A549 (cell line): Measurements from ENCODE around the gene HTRA3. TPM values are rescaled to one million over a fixed set of nuclear protein-coding genes. Genes with fewer than 3 reads are reported as not detected.

Experiments
- ATAC-seq, 2 experiments: fragments of 200-7000 bp in 1 of 2; fragments of >200 bp in 1 of 2; cut with Nextera tagmentation in 1 of 2; cut with Tn5 transposase in 1 of 2; 3 replicates each; pipeline versions ENCODE4 v1.8.0 to v1.9.1; 2018 to 2020; ENCODE audit warnings: mild to moderate bottlenecking in 1 of 2, moderate library complexity in 1 of 2
- CTCF ChIA-PET: fragments of 300-600 bp; sonication (Branson Sonifier 250); formaldehyde crosslinking; extraction: SDS; loops from one replicate; lab custom pipeline; 2021; ENCODE audit warnings: antibody characterized with exemption, inconsistent platforms; lab: Yijun Ruan, JAX
- POLR2A ChIA-PET: fragments of 350-600 bp; formaldehyde crosslinking; extraction: SDS; loops from one replicate; lab custom pipeline; 2021; ENCODE audit warnings: antibody characterized with exemption, inconsistent platforms; lab: Yijun Ruan, JAX
- DNase-seq, 2 experiments: peaks; one replicate each; pipeline versions ENCODE4 v3.0.0 to v3.0.0-alpha.2; 2011 to 2016; ENCODE audit warnings: low read depth in 1 of 2, low spot score in 1 of 2
- FAIRE-seq: peaks from 2 replicates; lab custom pipeline; 2011; peaks lifted over from hg19 to GRCh38; lab: Jason Lieb, UNC
- H3K27ac ChIP-seq, 2 experiments: fragments of >200 bp; sonication (Bioruptor Twin); formaldehyde crosslinking; 3 replicates each; pipeline ENCODE4 v1.5.1; 2016 to 2017
- H3K4me1 ChIP-seq: fragments of >200 bp; sonication (Bioruptor Twin); formaldehyde crosslinking; 3 replicates; pipeline ENCODE4 v1.6.1; 2016
- H3K4me2 ChIP-seq: fragments of >200 bp; sonication (Bioruptor Twin); formaldehyde crosslinking; 3 replicates; pipeline ENCODE4 v1.6.1; 2016
- H3K4me3 ChIP-seq: fragments of >200 bp; sonication (Bioruptor Twin); formaldehyde crosslinking; 3 replicates; pipeline ENCODE4 v1.5.1; 2016
- H3K9me3 ChIP-seq: fragments of >200 bp; sonication (Bioruptor Twin); formaldehyde crosslinking; 3 replicates; pipeline ENCODE4 v1.6.1; 2016
- BCL3 ChIP-seq: fragments of >200 bp; sonication (Bioruptor Twin); formaldehyde crosslinking; IDR thresholded peaks from 3 replicates; pipeline ENCODE4 v1.6.1; 2016
- CBX2 ChIP-seq: fragments of 200-600 bp; sonication (generic); IDR thresholded peaks from 2 replicates; pipeline ENCODE4 v1.6.1; 2016; ENCODE audit warnings: low read depth, mild to moderate bottlenecking, borderline replicate concordance
- CTCF ChIP-seq: fragments of >200 bp; sonication (Bioruptor Twin); formaldehyde crosslinking; IDR thresholded peaks from 3 replicates; pipeline ENCODE4 v1.5.1; 2016
- E2F6 ChIP-seq: IDR thresholded peaks from 2 replicates; pipeline ENCODE4 v1.6.1; 2012; ENCODE audit warnings: low read depth, borderline replicate concordance
- EHF ChIP-seq: fragments of 250-450 bp; sonication (Bioruptor Pico); IDR thresholded peaks from 2 replicates; pipeline ENCODE4 v1.5.0; 2020; ENCODE audit warnings: mild to moderate bottlenecking
- FOSB ChIP-seq: fragments of 250-450 bp; sonication (Bioruptor Pico); IDR thresholded peaks from 2 replicates; pipeline ENCODE4 v1.5.0; 2020; ENCODE audit warnings: mild to moderate bottlenecking, moderate library complexity
- FOSL2 ChIP-seq, 2 experiments: fragments of 450-650 bp in 1 of 2; fragments of >200 bp in 1 of 2; sonication (Bioruptor Twin) in 1 of 2; formaldehyde crosslinking; IDR thresholded peaks; 2 replicates each; pipeline versions ENCODE4 v1.5.0 to v1.6.1; 2016 to 2020; ENCODE audit warnings: mild to moderate bottlenecking in 1 of 2, moderate library complexity in 1 of 2
- GATA3 ChIP-seq: IDR thresholded peaks from 2 replicates; pipeline ENCODE4 v1.6.1; 2012; ENCODE audit warnings: borderline replicate concordance
- HDAC2 ChIP-seq: fragments of 200-600 bp; sonication (generic); IDR thresholded peaks from 2 replicates; pipeline ENCODE4 v1.6.1; 2016
- HEYL ChIP-seq: fragments of 250-450 bp; sonication (Bioruptor Pico); IDR thresholded peaks from 2 replicates; pipeline ENCODE4 v1.8.0; 2021; ENCODE audit warnings: mild to moderate bottlenecking, moderate library complexity
- HOXA7 ChIP-seq: fragments of 250-450 bp; sonication (Bioruptor Pico); IDR thresholded peaks from 2 replicates; pipeline ENCODE4 v1.5.0; 2020; ENCODE audit warnings: mild to moderate bottlenecking, moderate library complexity
- HOXB13 ChIP-seq: fragments of 250-450 bp; sonication (Bioruptor Pico); IDR thresholded peaks from 2 replicates; pipeline ENCODE4 v1.5.0; 2020; ENCODE audit warnings: low read depth, mild to moderate bottlenecking, moderate library complexity
- JUN ChIP-seq, 2 experiments: fragments of >200 bp; sonication (Bioruptor Twin); formaldehyde crosslinking; IDR thresholded peaks; 2 replicates in 1 of 2; 3 replicates in 1 of 2; pipeline ENCODE4 v1.6.1; 2016 to 2017
- JUNB ChIP-seq: fragments of >200 bp; sonication (Bioruptor Twin); formaldehyde crosslinking; IDR thresholded peaks from 2 replicates; pipeline ENCODE4 v1.6.1; 2016
- MAFK ChIP-seq: fragments of 450-650 bp; IDR thresholded peaks from 2 replicates; pipeline ENCODE4 v1.6.1; 2014; ENCODE audit not compliant: partially characterized antibody
- MAX ChIP-seq: IDR thresholded peaks from 2 replicates; pipeline ENCODE4 v1.6.1; 2012
- MYC ChIP-seq: IDR thresholded peaks from 2 replicates; pipeline ENCODE4 v1.6.1; 2012; ENCODE audit warnings: mild to moderate bottlenecking, inconsistent platforms, low read length, improper control_type of control experiment, borderline replicate concordance
- NFE2L2 ChIP-seq: fragments of 150-350 bp; conservative IDR thresholded peaks from 2 replicates; pipeline ENCODE4 v1.6.1; 2014; ENCODE audit warnings: low read length
- PHF8 ChIP-seq: fragments of 200-600 bp; sonication (generic); IDR thresholded peaks from 2 replicates; pipeline ENCODE4 v1.6.1; 2016; ENCODE audit warnings: low read depth, mild to moderate bottlenecking, antibody characterized with exemption, moderate library complexity, borderline replicate concordance
- SMC3 ChIP-seq: fragments of >200 bp; sonication (Bioruptor Twin); formaldehyde crosslinking; IDR thresholded peaks from 3 replicates; pipeline ENCODE4 v1.6.1; 2018; ENCODE audit warnings: inconsistent platforms
- SREBF2 ChIP-seq: fragments of 450-650 bp; IDR thresholded peaks from 2 replicates; pipeline ENCODE4 v1.6.1; 2014; ENCODE audit warnings: mild to moderate bottlenecking, moderate library complexity
- TP53 ChIP-seq: fragments of 250-450 bp; sonication (Bioruptor Pico); IDR thresholded peaks from 2 replicates; pipeline ENCODE4 v1.5.0; 2021; ENCODE audit warnings: mild to moderate bottlenecking, moderate library complexity
- USF2 ChIP-seq: fragments of 450-650 bp; IDR thresholded peaks from 2 replicates; pipeline ENCODE4 v1.6.1; 2014; ENCODE audit warnings: antibody characterized with exemption
- ZSCAN20 ChIP-seq: fragments of 250-450 bp; sonication (Bioruptor Pico); IDR thresholded peaks from 2 replicates; pipeline ENCODE4 v1.8.0; 2022; ENCODE audit warnings: mild to moderate bottlenecking, moderate library complexity
- WGBS: methylation state at CpG from one replicate; pipeline ENCODE4 v1.1.6; 2017; ENCODE audit errors: missing lambda C conversion rate; 5-methylcytosine and 5-hydroxymethylcytosine counted together
- polyA plus RNA-seq, 4 experiments: library from polyadenylated mRNA; depleted of rRNA in 3 of 4; stranded (reverse); fragments of >200 nt; fragmentation: RNase III in 1 of 4; extraction: RNeasy Plus Mini Kit Qiagen cat#74134 plus additional on column Dnase treatment in 1 of 4; gene quantifications; 2 replicates in 3 of 4; 3 replicates in 1 of 4; pipeline ENCODE4 v1.2.3, GENCODE V29; 2011 to 2017

HTRA3 gene
- polyA plus RNA-seq, 2 of the 4 experiments (the other 2 are of a cell fraction) = 4.6 to 7.4 TPM

- DNase-seq = no peak
- no peak for FAIRE-seq
- no peak overlapping the region for H3K27ac ChIP-seq
- no peak overlapping the region for H3K4me2 ChIP-seq
- H3K4me3 ChIP-seq = no peak overlapping the region
- TF ChIP-seq HDAC2 (no peak), EHF (CRISPR knock-in tag) (no peak), USF2 (no peak), NFE2L2 (no peak)
- peaks cover 2% of the 10 kb centered on the region; the same call in 1 of the 3 replicates for H3K9me3 ChIP-seq
- peaks cover 17% of the 10 kb centered on the region for H3K4me1 ChIP-seq
- ChIA-PET POLR2A (no interaction called here), CTCF (interaction anchor here (0.7 to 1.3 kb wide), 2 partner anchors 9 to 29 kb away, joined by 3 to 4 read pairs; no protein-coding TSS in a partner anchor)
- ATAC-seq = no peak
These were observed 43.4 kb downstream of the HTRA3 start for GRCh38 chr4:8312976-8313375.

- H3K4me2 ChIP-seq = no peak overlapping the region
- peaks cover 2% of the 10 kb centered on the region; the same call in 1 of the 3 replicates for H3K9me3 ChIP-seq
- peaks cover 17% of the 10 kb centered on the region for H3K4me1 ChIP-seq
- DNase-seq (no peak), ATAC-seq (no peak), FAIRE-seq (no peak)
- TF ChIP-seq SMC3 = no peak
- no peak for TF ChIP-seq EHF (CRISPR knock-in tag)
- TF ChIP-seq SREBF2 = no peak
- no peak for TF ChIP-seq BCL3
- no peak for TF ChIP-seq JUNB
- no peak for TF ChIP-seq CBX2
- no peak for TF ChIP-seq NFE2L2
- no peak for TF ChIP-seq MAFK
- no peak for TF ChIP-seq HOXB13
- WGBS = 100% methylated on average over 2 of the region's 5 CpGs
- ChIA-PET CTCF (interaction anchor here (1.0 to 2.3 kb wide), 4 partner anchors 14 to 96 kb away, joined by 3 to 12 read pairs (median 4); no protein-coding TSS in a partner anchor), POLR2A (no interaction called here)
- H3K4me3 ChIP-seq = no peak overlapping the region
- peak overlapping the region; percentile 71 to 84; a peak in 4 of 6 replicates for H3K27ac ChIP-seq
These were observed 45.2 kb downstream of the HTRA3 start for GRCh38 chr4:8314691-8315255.

GRCh38 chr4:8315435-8316250 is 46.1 kb downstream of the HTRA3 start:
- DNase-seq = peak; percentile 60 to 64

More at GRCh38 chr4:8315435-8316250, 46.1 kb downstream of the HTRA3 start:
- peak overlapping the region; percentile 71 to 84 for H3K27ac ChIP-seq
- ATAC-seq = peak; percentile 94 to 96
- POLR2A ChIA-PET = no interaction called here
- H3K4me1 ChIP-seq = peaks cover 17% of the 10 kb centered on the region
- H3K4me3 ChIP-seq = no peak overlapping the region
- CTCF ChIA-PET = interaction anchor here (0.7 to 2.3 kb wide), 5 partner anchors 13 to 95 kb away, joined by 3 to 12 read pairs (median 5); no protein-coding TSS in a partner anchor
- FAIRE-seq = peak; percentile 49
- 39% methylated on average over 15 of the region's 21 CpGs for WGBS
- H3K4me2 ChIP-seq = peak overlapping the region; percentile 81
- TF ChIP-seq GATA3 (no peak), PHF8 (no peak), FOSL2 (IDR thresholded peaks at IDR 0.05) (no peak), FOSL2 (CRISPR knock-in tag; IDR thresholded peaks at IDR 0.05) (peak; percentile 57), HOXA7 (CRISPR knock-in tag) (no peak), FOSB (CRISPR knock-in tag) (no peak), SREBF2 (no peak), CTCF (no peak), JUN (IDR thresholded peaks at IDR 0.05) (0 out of 5 replicates have a peak, but pooled peaks of 1 of the 2 experiments have one; percentile 16), TP53 (no peak), ZSCAN20 (CRISPR knock-in tag) (no peak), HOXB13 (no peak), MAX (peak; percentile 89), JUNB (0 out of 2 replicates have a peak, but pooled peaks have one; percentile 12), MYC (no peak), NFE2L2 (no peak), E2F6 (peak; percentile 76; the same call in 1 of the 2 replicates), HEYL (CRISPR knock-in tag) (no peak)
- peaks cover 2% of the 10 kb centered on the region; the same call in 1 of the 3 replicates for H3K9me3 ChIP-seq
